A673 (cell line): ENCODE data around the gene RASAL2.

ENCODE experiments used
- CTCF ChIP-seq: fragments of 300-800, 200-600 bp; sonication (generic); conservative IDR thresholded peaks from 2 replicates; pipeline ENCODE4 v1.5.1; 2017; ENCODE audit warnings: low read depth, mild to moderate bottlenecking, antibody characterized with exemption, low read length, moderate library complexity, mixed read lengths
- EZH2 ChIP-seq: fragments of 200-600 bp; sonication (generic); IDR thresholded peaks from 2 replicates; pipeline ENCODE4 v1.6.1; 2017; ENCODE audit warnings: borderline replicate concordance, low read depth, mild to moderate bottlenecking, mixed read lengths, antibody characterized with exemption, low read length; ENCODE audit not compliant: poor library complexity, severe bottlenecking

GRCh38 chr1:178368208-178368607 lies 274.3 kb downstream of the RASAL2 start:
- TF ChIP-seq CTCF (no peak), EZH2 (no peak)
